CD4-positive, alpha-beta T cell treated with Interleukin-10 for 1 hour (primary cell): Measurements from ENCODE around the gene PTPRS.

Experiments
- DNase-seq: peaks from one replicate; pipeline ENCODE4 v3.0.0-alpha.2; 2020

The PTPRS gene

GRCh38 chr19:5354403-5354802, 13.8 kb upstream of the PTPRS start:
- DNase-seq: no peak

- DNase-seq: no peak
Measured at GRCh38 chr19:5352229-5352763, 11.7 kb upstream of the PTPRS start.

- no peak for DNase-seq
Measured at GRCh38 chr19:5351731-5352228, 11.2 kb upstream of the PTPRS start.

- DNase-seq: no peak
Measured at GRCh38 chr19:5349041-5349440, 8.4 kb upstream of the PTPRS start.

- DNase-seq: no peak
Measured at GRCh38 chr19:5345895-5346386, 5.3 kb upstream of the PTPRS start.

- DNase-seq: no peak
Measured at GRCh38 chr19:5343848-5344247, 3.2 kb upstream of the PTPRS start.

- DNase-seq: no peak
Measured at GRCh38 chr19:5342573-5343201, 2.1 kb upstream of the PTPRS start.

- no peak for DNase-seq
Measured at GRCh38 chr19:5341981-5342380, 1.4 kb upstream of the PTPRS start.

- no peak for DNase-seq
Measured at GRCh38 chr19:5341448-5341820, 822 bp upstream of the PTPRS start.

GRCh38 chr19:5339950-5340636, 519 bp downstream of the PTPRS start:
- DNase-seq: no peak

- DNase-seq: no peak
Measured at GRCh38 chr19:5339198-5339949, 1.2 kb downstream of the PTPRS start.

- no peak for DNase-seq
Measured at GRCh38 chr19:5338656-5339197, 1.9 kb downstream of the PTPRS start.

- no peak for DNase-seq
Measured at GRCh38 chr19:5337708-5338655, 2.6 kb downstream of the PTPRS start.

- no peak for DNase-seq
Measured at GRCh38 chr19:5337126-5337525, 3.5 kb downstream of the PTPRS start.

GRCh38 chr19:5336195-5336965, 4.2 kb downstream of the PTPRS start:
- DNase-seq: no peak

- no peak for DNase-seq
Measured at GRCh38 chr19:5335593-5335992, 5.0 kb downstream of the PTPRS start.

- DNase-seq: no peak
Measured at GRCh38 chr19:5334824-5335500, 5.7 kb downstream of the PTPRS start.

- DNase-seq: no peak
Measured at GRCh38 chr19:5334366-5334739, 6.3 kb downstream of the PTPRS start.

- DNase-seq: no peak
Measured at GRCh38 chr19:5333581-5334365, 6.8 kb downstream of the PTPRS start.

- no peak for DNase-seq
Measured at GRCh38 chr19:5332501-5332900, 8.1 kb downstream of the PTPRS start.
